LNCaP clone FGC (cell line): ENCODE data around the gene MTUS2.

ENCODE experiments used
- DNase-seq: peaks from one replicate; pipeline ENCODE4 v3.0.0-alpha.2; 2011; ENCODE audit warnings: low read depth
- H3K4me3 ChIP-seq: 2 replicates; pipeline ENCODE4 v1.5.1; 2011; ENCODE audit warnings: mild to moderate bottlenecking, low read depth, low read length, control low read depth
- CTCF ChIP-seq: IDR thresholded peaks from 2 replicates; pipeline ENCODE4 v1.5.1; 2012; ENCODE audit warnings: mild to moderate bottlenecking; ENCODE audit not compliant: control insufficient read depth, insufficient read depth; ENCODE audit errors: extremely low read depth

MTUS2 gene

DNA sequence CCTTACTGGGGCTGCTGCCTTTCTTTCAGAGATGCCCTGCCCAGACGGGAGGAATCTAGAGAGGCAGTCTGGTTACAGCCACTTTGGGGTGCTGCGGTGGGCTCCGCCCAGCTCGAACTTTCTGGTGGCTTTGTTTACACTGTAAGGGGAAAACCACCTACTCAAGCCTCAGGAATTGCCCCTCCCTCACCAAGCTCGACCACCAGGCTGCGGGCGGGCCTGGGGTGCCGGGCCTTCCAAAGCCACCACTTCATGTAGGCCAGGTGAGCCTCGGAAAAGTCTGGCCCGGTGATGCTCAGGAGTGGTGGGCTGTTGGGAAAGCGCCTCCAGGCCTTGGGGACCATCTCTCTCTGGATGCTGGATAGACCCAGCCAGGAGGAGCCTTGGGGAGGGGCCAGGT is 218.6 kb downstream of the MTUS2 start:
- DNase-seq, result no peak

DNA sequence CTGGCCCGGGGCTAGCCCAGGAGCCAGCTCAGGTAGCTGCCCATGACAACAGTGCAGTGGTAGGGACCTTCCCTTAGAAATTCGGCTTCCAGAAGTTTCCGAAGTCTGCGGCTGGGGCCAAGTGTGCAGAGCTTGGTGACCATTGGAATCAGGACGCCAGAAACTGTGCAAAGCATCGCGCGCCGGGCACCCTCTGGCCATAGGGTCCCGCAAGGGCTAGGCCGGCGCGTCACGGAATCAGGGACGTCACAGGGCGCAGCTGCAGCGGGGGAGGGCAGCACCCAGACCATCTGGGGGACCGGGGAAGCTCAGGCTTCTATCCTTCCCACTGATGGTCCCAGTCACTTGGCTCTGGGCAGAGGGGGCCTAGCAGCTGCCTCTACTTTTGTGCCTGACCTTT is 219.1 kb downstream of the MTUS2 start:
- no peak for TF ChIP-seq CTCF
- no peak for DNase-seq
- H3K4me3 ChIP-seq, result no peak overlapping the region

More for the DNA sequence above, 218.6 kb downstream of the MTUS2 start:
- no peak for TF ChIP-seq CTCF
- no peak overlapping the region for H3K4me3 ChIP-seq

DNA sequence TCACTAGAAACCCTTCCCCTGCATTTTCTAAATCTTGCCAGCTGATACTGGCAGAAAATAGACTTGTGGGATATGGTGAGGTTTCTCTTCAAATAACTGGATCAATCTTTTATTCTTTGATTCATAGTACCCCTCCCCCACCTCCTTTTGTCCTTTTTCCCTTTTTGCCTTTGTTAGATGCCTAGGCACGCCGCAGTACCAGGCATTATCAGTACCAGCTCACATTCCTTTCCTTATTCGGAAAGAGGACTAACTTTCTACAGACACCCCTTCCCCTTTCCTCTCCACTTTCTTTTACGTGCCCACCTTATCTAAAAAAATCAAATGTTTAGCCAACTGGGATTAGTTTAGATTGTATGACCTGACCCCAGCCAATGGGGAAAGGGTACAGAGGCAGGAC is 226.4 kb downstream of the MTUS2 start:
- no peak overlapping the region for H3K4me3 ChIP-seq
- no peak for TF ChIP-seq CTCF
- DNase-seq, result no peak

DNA sequence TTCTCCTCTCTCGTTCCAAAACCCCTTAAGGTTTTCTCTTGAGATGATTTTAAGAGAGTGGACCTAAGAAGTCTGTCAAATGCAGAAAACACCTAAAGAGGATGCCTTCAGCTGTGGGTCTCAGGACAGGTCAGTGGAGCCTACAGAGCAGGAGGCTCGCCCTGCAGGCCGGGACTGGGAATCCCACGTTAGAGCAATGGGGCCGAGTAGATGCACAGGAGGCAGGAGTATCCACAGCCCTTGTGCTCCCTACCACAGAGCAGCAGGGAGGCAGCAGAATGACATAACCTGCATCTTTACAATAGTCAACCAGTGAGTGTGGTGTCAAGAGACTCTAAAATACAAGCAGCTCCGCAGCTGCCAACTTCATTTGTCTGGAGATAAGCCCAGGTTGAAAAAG is 229.4 kb downstream of the MTUS2 start:
- TF ChIP-seq CTCF, result no peak
- no peak overlapping the region for H3K4me3 ChIP-seq
- DNase-seq, result no peak

DNA sequence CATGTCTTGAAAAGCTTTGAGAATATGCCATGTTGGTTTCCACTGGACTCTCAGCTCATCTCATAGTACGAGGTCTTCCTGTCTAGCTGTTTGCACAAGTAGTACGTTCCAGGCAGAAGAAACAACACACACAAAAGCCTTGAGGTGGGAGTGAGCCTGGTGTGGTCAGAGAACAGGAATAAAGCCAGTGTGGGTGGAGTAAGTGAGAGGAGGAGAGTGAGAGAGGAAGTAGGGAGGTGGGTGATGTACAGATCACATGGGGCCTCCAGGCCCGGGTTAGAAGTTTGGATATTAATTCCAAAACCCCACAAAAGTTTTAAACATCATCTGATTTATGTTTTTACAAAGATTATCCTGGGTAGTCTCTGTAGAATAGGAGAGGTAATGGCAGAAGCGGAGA is 230.6 kb downstream of the MTUS2 start:
- no peak for DNase-seq
- TF ChIP-seq CTCF, result no peak
- H3K4me3 ChIP-seq, result no peak overlapping the region

DNA sequence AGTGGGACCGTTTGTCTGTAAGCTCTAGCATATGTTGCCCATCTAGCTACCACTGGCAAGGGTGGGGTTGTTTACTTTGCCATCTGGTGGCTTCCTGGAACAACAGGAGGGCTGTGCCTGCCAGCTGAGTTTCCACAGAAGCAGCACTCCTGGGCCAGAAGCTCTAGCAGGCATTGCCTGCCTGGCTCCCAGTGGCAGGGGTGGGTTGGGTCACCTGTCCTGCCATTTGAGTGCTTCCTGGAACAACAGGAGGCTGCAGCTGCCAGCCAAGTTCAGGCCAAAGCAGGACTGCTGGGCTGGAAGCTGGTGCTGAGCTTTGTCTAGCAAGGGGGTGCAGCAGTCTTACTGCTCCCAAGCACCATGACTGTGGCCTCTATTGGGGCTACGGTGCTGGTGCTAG is 239.7 kb downstream of the MTUS2 start:
- no peak for DNase-seq
- TF ChIP-seq CTCF, result no peak
- no peak overlapping the region for H3K4me3 ChIP-seq

- TF ChIP-seq CTCF, result no peak
- DNase-seq, result no peak
- no peak overlapping the region for H3K4me3 ChIP-seq
Measured at GRCh38 chr13:29065142-29065541, 245.0 kb downstream of the MTUS2 start.
